Measurements from ENCODE around the gene UBE2I. TPM values are rescaled to one million over a fixed set of nuclear protein-coding genes. Genes with fewer than 3 reads are reported as not detected.
"Not testable (repeated sequence)": the region's sequence is repeated elsewhere in the genome, so short reads cannot be mapped to it uniquely, and the experiment has no call there.

UBE2I gene
- total RNA-seq, 1 donor from 2014 or later: 58.7 TPM

DNA sequence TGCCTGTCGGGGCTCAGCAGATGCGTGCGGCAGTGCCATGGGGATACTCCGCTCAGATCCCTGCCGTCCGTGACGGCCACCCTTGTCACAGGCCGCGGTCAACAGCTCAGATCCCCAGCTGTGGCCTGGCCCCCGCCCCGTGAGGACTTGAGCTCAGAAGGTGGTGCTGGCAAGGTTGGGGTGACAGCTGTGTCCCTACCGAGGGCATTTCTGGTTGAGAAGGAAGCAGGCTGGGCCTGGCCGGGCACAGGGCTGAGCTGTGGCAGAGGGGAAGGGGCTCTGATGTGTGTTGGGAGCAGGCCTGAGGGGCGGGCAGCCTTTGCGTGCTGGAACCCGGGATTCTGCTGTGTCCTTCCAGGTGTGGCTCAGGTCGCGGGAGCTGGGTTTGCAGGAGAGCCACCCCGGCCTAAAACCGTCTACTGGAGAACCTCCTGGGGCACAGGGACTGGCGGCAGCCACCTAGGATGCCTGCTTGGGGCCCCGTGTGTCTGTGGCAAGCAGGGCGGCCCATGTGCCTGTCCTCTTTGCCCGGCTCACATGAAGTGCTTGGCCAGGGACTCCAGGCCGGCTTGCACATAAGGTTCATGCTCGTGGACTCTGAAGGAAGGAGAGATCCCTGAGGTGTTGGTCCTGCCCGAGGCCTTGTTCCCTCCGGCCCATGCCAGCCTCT lies 5.1 kb downstream of the UBE2I start:
- no peak for DNase-seq

DNA sequence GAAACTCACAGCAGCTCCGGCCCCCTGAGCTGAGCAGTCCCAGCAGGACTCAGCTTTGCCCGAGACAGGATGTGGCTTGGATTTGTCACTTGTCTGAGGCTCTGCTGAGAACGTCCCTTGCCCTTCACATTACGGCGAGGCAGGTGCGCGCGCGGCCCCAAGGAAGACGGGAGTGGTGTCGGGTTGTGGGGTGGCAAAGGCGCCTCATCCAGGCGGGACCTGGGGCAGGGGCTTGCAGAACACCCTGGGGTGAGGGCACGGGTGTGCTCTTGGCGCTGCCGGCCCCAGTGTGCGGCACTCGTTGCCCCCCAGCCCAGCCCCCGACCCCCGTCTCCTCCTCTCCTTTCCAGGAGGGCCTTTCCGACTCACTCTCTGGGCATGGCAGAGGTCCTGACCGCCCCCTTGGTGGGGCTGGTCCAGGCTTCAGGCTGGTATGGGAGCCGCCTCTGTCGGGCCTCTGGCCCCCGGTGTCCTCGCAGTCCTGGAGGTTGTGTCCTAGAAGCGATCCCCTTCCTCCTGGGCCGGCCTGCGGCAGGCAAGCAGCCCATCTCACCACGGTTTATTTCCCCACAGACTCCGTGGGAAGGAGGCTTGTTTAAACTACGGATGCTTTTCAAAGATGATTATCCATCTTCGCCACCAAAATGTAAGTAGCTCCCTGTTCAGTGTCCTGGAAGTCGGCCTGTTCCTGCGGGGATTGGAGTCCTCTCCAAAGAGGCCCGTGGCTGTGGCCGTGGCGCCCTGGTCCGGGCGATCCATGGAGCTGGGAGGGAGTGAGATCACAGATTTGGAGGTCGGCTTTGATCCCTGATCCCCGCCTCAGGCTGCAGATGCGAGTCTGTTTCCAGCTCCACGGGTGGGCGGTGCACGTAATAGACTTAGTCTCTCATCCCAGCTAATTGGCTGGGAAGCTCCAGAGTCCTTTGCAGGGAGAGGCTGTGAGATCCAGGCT lies 5.9 kb downstream of the UBE2I start:
- DNase-seq: no peak

DNA sequence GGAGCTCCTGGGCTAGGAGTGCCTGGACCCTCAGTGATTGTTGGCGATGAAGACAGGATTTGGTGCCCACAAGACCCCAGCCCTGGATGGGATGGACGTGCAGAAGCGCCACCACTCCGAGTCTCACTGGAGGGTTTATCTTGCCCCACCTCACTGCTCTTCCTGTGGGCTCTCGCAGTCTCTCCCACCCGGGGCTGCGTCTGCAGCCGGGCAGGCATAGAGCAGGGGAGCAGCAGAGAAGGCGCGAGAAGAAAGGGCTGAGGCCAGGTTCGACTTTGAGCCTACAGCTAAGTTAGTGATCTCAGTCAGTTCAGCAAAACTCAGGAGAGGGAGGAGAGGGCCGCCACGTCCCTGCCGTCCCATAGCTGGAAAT lies 6.6 kb downstream of the UBE2I start:
- no peak for DNase-seq

DNA sequence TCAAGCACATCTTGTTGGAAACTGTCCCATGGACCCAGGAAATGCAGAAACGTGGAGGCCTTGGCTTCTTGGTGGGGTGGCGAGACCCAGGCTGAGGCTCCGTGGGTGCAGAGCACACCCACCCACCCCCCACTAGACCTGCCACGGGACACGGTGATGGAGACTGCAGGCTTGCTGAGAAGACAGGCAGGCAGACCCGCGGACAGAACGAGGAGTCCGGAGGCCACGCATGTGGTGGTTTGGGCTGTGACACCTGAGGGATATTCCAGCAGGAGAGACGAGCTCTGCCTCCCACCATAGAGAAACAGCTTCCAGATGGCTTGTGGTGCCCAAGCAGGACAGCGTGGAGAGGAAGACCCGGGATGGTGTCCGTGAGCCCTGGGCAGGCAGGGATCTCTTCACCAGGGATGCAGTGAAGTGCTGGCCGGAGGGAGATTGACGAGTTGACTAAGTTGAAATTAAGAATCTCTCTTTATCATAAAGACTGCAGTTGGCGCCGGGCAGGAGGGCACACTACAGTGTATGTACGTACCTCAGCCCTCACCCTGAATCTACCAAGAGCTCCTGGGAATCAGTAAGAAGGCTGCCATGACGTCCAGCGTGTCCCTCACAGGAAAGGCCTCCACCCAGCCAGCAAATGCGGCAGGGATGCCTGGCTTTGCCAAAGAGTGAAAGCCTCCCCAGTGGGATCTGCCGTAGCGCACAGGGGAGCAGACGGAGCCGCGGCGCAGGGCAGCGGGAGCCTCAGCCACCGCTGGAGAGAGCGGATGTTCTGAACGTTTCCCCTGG lies 8.2 kb downstream of the UBE2I start:
- no peak for DNase-seq

DNA sequence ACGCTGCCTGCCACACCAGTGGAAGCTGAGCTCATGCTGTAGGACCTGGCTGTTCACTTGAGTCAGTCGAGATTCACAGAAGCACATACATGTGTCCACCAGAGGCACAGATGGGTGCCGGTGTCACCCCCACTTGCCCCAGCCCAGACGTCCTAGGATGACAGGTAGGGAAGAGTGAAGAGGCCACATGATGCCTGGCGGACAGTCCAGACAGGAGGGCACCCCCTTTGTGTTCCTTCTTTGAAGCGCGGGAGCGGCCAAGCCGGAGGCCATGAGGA lies 8.8 kb downstream of the UBE2I start:
- no peak for DNase-seq

DNA sequence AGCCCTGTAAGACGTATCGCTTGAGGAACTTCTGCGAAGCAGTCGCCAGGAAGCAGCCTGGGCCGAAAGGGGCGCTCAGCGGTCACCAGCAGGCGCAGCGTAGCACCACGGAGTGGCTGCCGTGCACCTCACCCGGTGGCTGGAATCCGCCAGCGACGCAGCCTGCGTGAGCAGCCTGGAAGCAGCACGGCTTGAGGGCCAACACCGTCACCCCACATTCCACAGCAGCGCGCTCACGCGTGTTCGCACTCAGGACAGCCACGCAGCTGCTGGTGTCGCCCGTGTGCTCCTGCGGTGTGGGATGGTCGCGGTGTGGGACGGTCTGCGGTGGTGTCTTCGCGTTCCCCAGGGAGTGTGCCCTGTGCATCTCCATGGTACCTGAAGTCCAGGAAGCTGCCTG lies 9.6 kb downstream of the UBE2I start:
- DNase-seq: no peak

DNA sequence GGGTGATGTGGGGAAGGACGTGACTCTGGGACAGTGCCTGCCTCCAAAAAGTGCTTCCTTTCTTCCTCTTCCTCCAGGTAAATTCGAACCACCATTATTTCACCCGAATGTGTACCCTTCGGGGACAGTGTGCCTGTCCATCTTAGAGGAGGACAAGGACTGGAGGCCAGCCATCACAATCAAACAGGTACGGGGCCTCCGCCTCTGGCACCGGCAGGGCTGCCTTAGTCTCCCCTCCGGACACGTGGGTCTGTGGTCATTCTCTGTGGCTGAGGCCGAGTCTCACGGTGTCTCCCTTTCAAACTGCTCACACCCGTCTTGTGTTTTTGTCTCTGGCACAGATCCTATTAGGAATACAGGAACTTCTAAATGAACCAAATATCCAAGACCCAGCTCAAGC lies 10.7 kb downstream of the UBE2I start:
- DNase-seq: no peak

DNA sequence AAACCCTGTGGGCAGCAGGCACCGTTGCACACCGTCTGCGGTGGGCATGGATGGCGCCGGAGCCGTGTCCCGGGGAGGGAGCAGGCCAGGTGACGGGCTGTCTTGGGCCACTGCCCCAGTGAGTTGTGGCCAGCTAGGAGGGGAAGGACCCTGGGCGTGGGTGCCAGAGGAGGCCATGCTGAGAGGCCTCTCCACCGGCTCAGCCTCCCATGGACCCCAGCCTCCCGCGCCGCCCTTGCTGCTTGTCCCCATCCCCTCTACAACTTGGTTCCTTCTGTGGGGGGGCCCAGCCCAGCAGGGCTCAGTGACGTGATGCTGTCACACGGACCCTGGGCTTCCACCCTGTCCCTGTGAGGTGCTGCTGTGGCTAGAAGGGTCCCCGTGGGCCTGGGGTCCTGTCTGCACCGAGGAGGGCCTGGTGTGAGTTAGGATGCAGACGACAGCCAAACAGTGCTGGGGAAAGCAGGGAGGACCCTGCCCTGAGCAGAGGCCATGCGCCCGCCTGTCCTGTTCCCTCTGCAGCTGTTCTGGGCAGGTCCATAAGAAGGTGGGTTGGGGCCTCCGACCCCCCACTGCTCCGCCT lies 11.3 kb downstream of the UBE2I start:
- DNase-seq: no peak

DNA sequence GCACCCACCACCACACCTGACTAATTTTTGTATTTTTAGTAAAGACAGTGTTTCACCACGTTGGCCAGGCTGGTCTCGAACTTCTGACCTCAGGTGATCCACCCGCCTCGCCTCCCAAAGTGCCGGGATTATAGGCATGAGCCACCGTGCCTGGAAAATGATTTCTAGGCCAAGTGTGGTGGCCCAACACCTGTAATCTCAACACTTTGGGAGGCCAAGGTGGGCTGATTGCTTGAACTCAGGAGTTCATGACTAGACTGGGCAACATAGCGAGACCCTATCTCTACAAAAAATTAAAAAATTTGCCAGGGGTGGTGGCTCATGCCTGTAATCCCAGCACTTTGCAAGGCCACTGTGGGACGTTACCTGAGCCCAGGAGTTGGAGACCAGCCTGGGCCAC lies 13.0 kb downstream of the UBE2I start:
- no peak for DNase-seq

DNA sequence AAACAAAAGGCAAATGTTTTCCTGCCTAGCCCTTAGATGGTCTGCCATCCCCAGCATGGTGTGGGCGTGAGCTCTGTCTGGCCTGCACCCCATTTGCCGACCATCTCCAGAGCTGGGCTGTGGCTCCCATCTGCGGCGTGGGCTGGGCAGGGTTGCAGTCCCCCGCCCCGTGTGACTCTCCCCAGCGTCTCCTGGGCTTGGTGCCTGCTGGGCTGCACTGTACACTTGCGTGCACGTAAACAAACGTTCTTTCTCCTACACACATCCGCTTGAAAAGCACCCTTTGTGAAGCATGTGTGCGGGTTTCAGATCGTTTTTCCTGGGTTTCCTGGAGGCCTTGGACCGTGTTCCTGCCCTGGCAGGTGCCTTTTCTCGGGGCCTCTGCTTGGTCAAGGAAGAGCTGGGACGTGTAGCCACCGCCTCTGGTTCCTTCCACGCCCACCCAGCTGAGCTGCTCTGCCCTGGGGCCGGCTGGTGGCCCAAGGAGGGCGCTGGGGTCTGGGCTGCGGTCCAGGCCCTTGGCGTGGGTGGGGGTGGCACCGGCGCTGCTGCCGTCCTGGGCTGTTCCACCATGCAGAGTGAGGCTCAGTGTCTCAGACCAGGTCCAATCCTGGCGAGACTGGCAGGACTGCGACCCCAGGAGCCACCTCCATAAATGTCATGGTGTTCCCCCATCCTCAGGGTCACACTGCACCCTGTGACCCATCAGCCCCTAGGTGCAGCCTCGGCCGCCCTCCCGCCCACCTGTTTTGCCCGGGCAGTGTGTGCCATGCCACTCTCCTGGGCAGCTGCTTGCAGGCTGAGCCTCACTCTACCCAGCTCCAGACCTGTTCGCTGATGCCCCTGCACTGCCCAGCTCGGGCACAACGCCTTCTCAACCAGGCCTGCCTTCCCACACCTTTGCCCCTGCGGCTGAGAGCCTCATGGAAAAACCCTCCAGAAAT lies 14.1 kb downstream of the UBE2I start:
- DNase-seq: no peak

DNA sequence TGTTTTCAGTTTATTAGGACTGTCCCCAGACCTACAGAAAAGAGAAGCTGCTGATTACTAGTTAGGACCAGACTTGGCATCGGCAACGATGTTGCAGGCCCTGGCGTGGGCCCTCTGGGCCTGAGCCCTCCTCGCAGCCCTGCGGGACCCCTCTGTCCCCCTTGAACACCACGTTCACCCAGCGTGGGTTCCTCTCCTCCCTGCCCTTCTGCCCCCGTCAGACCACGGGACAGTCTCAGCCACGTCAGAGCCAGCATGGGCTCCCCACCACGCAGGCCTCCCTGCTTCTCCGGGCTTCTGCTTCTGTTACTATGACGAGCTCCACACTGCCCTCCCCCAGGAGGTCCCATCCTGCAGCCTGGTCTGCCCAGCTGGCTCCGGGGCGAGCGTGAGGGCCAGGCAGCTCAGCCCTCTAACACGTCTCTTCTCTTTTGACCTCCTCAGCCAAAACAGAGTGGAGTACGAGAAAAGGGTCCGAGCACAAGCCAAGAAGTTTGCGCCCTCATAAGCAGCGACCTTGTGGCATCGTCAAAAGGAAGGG lies 14.9 kb downstream of the UBE2I start:
- DNase-seq: no peak

DNA sequence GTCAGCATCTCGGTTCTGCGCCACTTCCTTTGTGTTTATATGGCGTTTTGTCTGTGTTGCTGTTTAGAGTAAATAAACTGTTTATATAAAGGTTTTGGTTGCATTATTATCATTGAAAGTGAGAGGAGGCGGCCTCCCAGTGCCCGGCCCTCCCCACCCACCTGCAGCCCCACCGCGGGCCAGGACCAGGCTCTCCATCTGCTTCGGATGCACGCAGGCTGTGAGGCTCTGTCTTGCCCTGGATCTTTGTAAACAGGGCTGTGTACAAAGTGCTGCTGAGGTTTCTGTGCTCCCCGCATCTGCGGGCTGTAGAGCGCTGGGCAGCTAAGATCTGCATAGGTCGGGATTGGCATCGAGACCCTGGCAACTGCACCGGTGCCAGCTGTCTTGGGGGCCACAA lies 15.8 kb downstream of the UBE2I start:
- DNase-seq: no peak

DNA sequence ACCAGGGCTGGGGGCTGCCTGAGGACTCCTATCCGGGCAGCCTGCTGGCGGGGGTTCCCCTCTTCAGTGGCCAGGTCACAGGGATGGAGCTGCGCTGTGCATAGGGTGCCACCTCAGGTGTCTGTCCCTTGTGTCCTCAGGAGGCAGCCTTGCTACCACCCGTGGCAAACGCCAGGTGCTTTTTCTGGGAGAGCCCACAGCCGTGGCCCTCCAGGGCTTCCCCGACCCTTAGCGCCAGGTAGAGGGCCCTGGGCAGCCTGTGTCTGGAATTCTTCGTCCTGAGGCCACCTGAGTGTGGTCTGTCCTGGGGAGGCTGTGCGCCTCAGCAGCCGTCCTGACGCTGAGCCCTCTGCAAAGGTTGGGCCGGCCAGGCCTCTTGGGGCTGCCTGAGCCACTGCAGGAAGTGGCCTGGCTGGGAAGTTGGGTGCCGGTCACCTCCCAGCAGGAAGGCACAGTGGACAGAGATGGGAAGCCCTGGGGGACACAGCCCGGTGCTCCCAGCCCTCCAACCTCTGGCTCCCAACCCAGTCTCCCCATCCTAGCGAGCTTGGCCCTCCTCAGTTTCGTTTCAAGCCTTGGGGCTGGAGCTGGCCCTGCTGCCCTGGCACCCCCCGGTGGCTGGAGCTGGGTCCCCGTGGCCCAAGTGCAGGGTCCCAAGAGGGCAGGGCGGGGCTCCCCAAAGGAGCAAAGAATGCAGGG lies 16.4 kb downstream of the UBE2I start:
- DNase-seq: no peak

DNA sequence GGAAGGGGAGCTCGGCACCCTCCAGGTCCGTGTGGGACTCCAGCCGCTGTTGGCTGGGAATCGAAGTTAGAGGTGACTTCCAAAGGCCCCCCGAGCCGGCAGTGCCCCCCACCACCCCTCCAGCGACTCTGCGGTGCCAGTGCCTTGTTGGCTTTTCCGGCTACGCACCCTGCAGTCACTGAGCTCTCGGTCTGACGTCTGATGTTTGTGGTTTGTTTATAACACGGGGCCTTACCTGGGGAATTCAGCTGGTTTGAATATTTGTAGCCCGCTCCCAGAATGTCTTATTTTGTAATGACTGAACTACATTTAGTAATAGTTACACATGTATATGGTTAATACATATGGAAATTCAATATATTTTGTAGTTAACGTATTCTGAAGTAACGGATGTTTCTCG lies 17.0 kb downstream of the UBE2I start:
- DNase-seq: no peak

DNA sequence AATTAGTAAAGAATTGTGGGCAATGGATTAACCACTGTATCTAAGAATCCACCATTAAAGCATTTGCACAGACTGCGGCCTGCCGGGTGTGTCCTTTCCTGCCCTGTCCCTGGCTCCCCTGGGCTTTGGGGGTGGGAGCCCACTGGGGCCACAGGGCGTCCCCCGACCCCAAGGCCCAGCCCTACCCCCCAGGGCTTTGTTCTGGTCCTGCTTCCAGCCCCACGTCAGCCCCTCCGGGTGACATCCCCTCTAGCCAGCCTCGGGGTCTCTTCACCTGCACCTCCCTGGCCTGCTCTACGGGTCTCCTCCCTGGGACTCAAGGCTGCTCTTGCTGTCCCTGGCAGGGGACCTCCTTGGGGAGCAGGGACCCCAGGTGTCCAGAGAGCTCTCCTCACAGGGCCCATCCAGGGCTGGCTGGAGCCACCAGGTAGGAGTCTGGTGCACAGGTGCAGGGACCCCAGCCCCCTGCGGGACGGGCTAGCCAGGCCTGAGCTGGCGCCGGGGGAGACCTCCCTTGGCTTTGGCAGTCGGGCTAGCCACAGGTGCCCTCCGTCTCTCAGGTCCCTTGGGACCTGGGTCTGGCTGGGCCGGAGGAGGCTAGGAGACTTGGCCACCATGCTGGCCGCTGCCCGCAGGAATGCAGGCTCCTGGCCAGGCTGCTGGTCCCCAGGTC lies 17.6 kb downstream of the UBE2I start:
- DNase-seq: no peak

DNA sequence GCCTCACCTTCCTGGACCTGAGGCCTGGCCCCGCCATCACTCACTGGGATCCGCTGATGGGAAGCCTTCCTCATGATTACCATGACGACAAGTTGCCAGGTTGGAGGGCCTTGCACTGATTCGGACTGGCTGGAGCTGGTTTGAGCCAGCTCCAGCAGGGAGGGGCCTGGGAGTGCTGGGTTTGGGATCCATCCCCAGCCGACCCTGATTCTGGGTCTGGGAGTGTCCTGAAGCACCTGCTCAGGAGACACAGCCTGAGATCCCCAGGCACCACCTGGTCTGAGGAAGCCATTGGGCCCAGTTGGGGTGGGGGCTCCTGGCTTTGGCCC lies 18.1 kb downstream of the UBE2I start:
- no peak for DNase-seq

DNA sequence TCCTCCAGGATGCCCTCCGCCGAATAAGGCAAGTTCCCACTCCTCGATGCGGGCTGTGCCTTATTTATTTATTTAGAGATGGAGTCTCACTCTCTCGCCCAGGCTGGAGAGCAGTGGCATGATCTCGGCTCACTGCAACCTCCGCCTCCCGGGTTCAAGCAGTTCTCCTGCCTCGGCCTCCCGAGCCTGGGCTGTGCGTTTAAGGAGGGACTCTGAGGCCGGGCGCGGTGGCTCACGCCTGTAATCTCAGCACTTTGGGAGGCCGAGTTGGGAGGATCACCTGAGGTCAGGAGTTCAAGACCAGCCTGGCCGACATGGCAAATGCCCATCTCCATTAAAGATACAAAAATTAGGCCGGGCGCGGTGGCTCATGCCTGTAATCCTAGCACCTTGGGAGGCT lies 18.7 kb downstream of the UBE2I start:
- DNase-seq: not testable (repeated sequence)

DNA sequence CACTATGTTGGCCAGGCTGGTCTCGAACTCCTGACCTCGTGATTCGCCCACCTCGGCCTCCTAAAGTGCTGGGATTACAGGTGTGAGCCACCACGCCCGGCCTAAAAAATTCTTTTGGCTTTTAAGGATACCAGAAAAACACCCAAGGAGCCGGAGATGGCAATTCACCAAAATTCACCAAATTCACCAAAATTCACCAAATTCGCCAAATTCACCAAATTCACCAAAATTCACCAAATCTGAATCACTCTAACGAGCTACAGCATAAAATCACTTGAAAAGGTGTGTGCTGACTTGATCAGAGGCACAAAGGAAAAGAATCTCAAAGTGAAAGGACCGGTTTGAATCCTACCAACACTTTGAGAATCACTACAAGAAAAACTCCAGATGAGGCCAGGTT lies 19.5 kb downstream of the UBE2I start:
- DNase-seq: not testable (repeated sequence)

DNA sequence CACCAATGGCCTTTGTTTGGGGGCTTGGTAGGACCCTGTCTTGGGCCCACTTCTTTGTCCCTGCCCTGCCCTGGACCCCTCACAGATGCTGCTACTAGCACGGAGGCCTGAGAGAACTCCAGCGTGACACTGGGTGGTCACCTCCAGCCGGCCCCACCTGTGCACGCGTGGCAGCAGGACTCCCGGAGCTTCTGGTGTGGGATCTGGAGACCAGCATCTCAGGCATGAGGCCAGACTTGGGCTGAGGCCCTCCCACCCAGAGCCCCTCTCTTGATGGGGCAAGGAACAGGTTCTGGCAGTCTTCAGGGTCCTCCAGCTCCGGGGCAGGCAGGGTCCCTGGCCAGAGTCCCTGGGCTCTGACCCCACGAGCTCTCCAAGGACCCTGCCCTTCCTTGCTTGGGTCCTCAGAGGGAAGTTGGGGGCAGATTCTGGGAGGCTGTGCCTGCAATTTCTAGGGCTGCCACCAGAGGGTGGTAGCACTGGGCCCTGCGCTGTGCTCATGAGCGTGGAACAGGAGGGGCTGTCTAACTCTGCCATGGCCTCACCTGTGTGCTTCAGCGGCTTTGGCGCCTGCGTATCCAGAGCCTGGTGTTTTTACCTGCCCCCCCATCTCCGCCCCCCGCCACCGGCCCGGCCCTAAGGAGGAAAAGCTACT lies 21.0 kb downstream of the UBE2I start:
- DNase-seq: no peak
